DLD1 (cell line): ENCODE data around the gene MMD.
"Not testable (repeated sequence)": the region's sequence is repeated elsewhere in the genome, so short reads cannot be mapped to it uniquely, and the experiment has no call there.

ENCODE experiments used
- in situ Hi-C: cut with HindIII; loops from 2 replicates; pipeline ENCODE4 v1.10.0; 2017; ENCODE audit warnings: low sequenced_read_pairs

MMD gene

DNA sequence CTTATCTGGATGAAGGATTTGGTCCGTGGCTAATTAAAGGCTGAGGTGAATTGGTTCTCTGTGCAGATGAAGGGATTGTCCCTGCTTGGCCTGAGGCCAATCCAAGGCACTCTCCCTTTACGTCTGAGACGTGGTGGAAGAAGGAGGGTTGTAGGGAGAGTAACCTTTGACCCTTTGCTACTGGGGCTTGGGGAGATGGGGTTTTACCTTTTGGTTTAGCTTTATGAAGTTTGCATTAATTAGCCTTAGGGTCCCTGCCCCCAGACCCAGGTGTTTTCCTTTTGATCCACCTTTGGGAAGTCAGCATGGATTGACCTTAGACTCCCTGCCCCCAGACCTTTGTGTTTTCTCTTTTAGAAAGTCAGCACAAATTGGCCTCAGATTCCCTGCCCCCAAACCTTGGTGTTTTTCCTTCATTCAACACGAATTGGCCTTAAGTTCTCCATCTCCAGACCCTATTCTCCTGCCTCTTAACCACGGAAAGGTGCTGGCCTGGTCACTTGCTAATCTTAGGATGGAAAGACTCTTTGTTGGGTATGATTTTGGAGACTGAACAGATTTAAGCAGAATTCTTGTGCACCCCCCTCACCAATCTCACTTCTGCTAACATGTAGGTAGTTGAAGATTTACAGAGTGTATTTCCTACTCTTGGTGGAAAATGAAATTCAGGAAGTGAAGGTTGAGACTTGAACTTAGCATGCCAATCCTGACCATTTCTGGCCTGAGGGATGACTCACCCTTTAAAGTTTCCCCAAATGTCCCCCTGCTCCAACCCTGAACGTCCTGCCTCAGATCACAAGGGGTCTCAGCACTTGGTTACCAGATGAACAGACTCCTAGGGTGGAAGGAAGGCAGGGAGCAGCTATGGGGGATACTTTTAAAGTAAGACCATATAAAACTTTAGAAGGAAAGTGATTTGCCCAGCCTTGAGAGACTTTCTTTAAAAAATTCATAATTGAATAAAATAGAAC lies 23.1 kb upstream of the MMD start:
- in situ Hi-C loops: no loop called here

DNA sequence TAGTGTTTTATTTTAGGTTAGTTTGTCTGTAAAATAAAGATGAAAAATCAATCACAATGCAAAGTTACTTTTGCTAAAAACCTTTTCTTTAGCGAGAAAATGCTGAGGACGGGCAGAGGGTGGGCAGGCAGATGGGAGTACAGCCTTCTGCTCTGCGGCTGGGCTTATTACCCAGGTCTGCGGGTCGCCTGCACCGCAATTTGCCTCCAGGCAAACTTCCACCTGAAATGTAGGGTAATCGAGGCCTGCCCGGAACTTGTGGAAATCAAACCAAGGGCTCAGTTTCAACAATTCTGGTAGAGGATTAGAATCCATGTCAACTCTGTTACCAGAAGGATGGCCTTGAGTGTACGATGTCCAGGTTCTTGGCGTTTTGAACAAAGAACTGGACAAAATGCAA lies 22.3 kb upstream of the MMD start:
- in situ Hi-C loops: no loop called here

DNA sequence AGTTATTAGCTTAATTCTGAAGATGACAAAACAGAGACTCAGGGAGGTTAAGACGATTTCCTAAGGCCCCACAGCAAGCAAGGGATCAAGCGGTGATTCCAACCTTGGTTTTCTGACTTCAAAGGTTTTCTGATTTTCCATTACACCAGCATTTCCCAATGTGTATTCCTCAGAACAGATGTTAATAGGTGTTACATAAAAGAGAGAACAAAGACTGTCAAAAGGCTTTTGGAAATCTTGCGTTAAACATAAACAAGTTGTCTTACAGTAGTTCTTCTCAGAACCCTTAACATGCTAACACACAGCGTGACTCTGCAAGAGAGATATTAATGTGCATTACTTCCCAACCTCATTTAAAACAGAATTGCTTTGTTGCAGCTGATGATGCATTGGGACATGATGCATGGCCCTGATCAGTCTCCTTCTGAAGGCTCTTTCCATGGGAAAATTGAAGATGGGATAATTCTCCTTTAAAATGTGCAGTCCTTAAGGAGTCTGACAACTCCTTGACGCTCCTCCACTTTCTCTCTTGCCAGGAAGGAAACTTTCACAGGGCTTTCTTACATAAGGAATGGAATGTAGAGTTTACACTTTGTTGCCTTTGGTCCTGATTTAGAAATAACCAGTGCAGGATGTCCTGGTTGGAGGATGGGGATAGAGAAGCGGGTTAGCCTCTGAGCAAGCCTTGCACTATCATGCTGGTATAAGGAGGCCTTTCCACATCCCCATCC lies 21.5 kb upstream of the MMD start:
- in situ Hi-C loops: no loop called here

DNA sequence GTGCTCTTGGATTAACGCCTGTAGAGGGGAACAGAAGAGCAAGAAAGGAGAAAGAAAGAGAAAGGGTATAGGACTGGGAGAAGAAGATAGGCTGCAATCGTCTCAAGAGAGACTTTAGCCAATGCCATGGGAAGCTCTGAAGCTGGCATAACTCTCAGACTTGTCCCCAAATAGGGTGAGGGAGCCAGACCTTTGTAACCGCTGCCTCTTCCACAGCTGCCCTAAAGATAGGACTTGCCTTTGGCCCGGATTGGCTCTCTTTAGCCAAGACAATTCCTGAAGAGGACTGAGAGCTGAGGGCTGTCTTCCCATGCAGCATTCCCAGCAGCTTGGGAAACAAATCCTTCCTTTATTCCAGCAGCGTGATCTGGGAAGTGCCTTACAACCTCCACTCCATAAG lies 20.8 kb upstream of the MMD start:
- in situ Hi-C loops: no loop called here

DNA sequence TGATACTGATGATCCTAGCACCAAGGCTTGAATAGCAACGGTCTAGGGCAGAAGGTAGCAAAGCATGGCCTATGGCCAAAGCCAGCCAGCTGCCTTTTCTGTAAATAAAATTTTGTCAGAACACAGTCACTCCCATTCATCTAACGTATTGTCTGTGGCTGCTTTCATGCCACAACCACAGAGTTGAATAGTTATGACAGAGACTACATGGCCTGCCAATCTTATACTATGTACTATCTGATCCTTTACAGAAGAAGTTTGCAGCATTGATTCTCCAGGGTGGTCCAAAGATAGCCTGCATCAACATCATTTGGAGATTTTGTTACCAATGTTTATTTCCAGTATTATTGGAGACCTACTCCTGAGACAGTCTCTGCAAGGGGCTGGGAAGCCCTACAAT lies 19.9 kb upstream of the MMD start:
- in situ Hi-C loops: no loop called here

DNA sequence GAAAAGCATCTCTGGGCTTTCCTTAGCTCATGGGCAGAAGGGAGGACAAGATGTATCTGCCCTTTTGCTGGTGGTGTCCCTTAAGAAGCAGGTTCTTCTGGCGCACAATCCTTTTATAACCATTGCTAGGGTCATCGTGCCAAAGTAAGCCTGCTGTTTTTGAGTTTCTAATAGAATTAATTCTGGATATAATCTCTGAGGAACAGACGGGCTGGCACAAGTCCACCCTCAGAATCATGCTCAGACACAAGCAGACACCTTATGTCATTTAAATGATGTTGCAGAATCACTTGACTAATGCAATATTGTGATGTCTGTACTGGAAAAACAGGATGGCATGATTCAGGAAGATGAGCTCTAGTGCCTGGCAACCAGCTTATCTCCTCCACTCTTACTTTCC lies 18.8 kb upstream of the MMD start:
- in situ Hi-C loops: no loop called here

DNA sequence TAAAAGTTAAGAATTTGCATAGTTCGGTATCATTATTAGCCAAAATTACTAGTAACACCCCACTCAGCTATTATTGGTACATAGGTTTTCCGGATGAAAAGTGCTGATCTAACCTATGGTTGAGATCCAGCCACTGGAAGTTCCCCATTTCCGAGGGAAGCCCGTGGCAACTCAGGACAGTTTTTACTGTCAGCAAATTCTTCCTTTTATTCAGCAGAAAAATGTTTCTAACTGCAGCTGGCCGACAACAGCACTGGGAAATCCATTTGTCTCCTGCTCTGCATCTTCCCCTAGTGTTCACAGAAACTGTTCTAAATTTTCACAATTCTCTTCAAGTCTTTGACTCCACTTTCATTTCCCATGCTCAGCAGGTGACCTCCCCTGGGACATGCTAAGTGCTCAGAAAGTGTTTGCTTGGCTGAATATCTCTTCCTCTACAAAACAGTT lies 15.5 kb upstream of the MMD start:
- in situ Hi-C loops: no loop called here

DNA sequence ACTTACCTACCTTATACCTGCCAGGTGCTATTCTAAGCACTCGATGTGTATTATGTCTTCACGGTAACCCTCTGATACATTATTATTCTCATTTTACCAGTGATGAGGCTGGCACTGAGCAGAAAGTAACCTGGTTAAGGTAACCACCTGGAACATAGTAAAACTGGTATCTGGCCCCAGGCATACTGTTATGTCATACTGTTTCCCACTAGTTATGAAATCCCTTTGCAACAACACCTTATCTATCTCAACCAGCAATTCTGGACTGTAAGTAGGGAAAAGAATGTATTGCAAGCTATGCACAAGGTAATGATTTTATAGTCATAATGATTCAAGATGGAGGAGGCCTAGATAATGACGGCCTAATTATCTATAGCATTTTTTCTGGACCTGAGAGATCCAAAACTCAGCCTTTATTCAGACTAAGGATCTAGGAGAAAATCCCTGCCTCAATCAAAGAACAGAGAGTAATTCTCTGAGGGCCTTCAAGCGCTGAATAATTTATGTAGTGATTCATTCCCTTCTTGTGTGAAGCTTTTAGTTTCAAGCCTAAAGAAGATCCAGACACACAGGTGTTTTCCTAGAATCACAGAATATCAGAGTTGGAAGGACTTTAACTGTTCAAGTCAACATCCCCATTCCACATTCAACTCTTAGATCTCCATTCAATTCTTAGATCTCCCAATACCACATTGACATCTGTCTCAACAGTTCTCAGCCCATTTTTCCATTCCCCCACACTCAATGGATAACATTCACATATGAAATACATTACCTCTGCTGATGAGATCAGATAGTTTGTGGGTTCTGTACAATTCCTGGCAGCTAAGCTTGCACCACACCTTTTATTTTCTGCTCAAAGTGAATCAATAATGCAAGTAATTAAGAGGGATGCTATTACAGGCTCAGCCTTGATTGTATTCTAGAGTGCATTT lies 14.9 kb upstream of the MMD start:
- in situ Hi-C loops: no loop called here

DNA sequence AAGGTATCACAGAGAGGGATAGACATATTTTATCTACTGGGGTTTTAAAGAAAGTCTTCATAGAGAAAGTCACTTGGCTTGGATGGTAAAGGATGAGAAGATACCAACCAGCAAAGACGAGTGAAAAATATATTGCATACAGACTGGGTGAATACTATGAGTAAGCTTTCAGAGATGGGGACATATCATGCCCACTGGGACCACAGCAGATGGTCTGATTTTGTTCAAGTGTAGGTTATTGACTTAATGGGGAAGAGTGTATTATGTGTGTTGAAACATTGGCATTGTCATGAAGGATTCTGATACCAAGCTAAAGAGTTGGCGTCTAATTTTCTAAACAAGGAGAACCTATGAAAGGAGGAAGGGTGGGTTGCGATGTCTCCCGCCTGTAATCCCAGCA lies 13.8 kb upstream of the MMD start:
- in situ Hi-C loops: no loop called here

DNA sequence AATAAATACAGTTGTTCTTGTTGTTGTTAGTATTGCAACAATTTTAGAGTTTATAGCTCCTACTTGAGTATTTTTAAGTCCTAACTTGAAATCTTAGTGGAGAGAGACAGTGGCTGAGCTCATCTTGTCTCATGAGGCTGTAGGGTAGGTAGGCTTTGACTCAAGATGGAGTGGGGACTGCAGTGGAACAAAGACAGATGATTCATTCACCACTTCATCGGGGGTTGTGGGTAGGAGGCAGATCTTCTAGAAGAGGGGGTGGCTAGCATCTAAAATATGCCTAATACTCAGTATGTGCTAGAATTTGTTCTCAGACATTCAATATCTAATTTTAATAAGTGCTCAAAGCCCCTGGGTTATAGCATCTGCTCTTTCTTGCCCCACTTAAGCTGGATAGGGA lies 13.1 kb upstream of the MMD start:
- in situ Hi-C loops: no loop called here

DNA sequence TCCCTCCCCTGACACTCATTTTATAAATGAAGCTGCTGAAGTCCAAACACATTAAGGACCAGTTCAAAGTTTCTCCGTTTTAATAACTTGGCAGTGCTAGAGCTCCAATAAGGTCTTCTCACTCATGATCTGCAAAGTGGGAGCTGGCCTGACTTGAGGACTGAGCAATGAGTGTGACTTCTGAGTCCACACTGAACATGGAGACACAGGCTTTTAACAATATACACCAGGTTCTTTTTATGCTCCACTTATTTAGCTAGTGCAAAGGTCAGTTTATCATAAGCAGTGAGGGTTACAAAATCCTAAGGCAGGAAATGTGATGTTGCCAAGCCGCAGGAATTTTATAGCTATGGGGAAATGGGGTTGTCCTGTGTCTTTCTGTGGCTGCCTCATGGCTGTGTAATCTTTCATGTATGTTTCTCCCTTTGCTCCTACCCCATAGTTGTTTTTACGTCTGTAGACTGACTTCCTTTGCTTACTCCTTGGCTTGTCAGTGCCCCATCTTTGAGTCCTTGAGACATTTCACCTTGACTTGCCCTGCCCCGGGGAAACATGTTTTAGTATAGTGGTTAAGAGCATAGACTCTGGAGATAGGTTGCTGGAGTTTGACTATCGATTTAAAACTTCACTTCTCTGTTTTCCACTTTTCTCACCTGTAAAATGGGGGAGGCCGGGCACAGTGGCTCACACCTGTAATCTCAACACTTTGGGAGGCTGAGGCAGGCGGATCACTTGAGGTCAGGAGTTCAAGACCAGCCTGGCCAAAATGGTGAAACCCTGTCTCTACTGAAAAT lies 12.2 kb upstream of the MMD start:
- in situ Hi-C loops: no loop called here

DNA sequence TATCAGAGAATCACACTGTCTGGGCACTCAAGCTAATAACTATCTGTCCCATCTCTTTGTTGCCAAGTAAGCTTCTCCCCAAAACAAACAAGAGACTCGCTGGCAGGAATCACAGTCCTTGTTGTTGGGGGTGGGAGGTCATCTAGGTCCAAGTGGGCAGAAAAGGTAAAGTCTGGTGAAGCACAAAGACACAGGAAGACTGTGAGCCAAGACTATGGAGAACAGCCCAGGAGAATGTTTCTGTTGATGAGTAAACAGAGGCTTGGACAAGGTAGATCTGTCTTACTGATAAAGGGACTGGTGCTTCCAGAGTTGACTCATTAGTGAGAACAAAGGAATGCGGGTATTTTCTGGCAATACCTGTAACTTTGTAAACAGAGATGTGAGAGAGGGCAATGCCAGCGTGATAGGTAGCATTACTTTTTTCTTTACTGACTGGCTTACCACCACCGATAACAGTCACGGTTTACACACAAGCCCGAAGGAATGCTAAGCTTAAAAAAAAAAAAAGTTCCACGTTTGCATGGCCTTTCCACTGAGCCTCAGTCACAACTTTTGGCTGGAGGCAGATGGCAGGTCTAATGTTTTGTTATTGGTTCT lies 11.5 kb upstream of the MMD start:
- in situ Hi-C loops: no loop called here

DNA sequence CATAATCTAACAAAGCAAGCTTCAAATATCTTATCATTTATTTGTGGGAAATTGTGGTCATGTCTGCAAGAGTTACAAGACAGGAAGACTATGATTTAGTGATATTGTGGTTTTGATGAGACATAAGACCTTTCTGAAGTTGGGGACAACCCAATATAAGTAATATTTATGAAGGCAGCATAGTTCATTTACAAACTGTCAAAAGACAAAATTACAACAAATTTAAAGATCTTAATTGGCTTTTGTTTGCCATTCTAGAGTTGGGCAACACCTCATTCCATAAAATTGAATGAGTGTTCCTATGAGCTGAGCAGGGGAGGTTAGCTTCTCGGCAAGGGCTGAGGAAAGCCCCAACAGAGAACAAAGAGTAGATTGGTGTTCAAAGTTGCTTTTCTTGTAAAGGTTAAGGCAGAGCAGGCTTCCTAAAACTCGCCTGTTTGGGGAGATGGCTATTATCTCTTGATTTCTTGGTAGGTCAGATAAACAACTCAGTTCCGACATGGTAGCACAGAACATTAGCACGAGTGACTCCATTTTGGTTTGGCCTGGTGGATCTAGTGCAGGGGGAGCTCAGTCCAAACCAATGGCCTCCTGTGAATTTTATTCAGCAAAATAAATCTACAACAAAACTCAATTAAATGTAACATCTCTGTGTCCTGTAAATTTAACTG lies 10.9 kb upstream of the MMD start:
- in situ Hi-C loops: no loop called here

DNA sequence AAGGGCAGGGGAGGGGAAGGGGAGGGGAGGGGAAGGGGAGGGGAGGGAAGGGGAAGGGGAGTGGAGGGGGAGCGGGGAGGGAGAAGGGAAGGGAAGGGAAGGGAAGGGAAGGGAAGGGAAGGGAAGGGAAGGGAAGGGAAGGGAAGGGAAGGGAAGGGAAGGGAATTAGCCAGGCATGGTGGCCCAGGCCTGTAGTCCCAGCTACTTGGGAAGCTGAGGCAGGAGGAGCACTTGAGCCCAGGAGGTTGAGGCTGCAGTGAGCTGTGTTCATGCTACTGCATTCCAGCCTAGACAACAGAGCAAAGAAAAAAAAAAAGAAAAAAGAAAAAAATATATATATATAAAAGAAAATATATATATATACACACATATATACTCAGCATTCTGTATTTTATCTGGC lies 10.3 kb upstream of the MMD start:
- in situ Hi-C loops: not testable (repeated sequence)

DNA sequence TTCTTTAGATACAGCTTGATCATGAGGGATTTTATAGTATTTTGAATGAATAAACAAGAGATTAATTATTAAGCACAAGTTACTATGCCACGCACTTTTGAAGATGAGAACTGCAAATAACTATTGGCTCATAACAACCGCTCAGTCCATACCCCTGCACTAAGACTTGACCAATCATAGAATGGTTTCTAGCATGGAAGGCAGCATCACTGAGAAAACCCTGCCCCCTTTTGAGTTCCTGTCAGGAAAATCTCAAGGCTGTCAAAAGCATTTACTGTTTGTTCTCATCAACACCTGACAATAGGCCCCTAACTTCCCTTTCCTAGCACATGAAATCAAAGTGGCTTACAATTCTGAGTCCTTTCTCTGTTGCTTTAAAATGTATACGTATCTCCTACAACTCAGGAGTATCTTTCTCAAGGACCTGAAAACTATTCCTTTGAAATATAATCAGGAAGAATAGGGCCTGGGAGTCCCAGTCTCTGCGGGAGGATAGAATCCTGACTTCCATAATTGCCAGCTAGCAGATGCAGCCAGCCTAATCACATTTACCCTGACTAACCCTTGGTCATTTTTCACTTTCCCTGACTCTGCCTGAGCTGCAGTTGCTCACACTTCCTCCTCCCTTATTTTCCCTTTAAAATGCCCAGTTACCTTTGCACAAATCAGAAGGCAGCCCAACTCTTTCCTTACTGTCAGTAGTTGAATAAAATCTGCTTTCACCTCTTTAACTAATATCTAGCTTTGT lies 9.1 kb upstream of the MMD start:
- in situ Hi-C loops: no loop called here

DNA sequence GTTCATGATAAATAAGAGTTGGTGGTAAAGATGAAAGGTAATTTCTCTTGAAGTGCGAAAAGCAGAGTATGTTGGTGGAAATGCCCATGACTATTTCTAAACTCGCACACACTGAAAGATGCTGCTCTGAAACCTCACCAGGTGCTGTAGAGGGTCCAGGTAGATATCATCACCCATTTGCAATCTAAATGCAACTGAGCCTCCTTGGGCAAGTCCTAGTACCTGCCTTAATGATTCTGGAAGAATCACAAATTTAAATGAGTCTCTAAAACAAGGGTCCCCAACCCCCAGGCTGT lies 5.9 kb upstream of the MMD start:
- in situ Hi-C loops: no loop called here

DNA sequence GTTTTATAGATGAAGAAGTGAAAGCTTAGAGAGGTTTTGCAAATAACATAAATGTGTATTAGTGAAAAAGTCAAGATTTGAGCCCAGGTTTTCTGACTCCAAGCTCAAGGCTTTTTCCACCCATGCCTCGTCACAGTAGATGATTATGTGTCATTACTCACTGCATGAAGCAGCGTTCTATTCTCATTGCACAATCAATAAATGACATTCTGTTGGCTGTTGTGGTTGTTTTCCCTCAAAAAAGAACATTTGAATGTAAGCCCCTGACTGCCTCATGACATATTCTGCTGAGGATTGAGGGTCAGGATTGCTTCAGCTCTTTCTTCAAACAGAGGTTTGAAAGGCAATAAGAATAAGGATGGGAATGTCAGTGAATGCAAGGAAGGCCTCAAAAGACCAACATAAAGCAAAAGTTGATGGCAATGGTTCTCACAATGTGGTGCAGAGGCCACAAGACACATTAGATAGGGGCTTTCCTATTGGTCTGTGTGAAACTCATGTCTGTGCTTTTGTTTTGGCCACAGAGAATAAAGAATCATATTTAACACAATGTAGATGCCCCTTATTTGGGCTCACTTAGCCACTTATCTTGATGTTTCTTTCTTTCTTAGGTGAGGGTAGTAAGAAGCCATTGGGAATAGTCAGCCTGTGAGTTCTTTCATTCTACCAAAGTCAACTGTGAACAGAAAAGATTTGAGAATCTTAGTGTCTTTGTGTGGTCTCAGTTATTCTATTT lies 5.4 kb upstream of the MMD start:
- in situ Hi-C loops: no loop called here

DNA sequence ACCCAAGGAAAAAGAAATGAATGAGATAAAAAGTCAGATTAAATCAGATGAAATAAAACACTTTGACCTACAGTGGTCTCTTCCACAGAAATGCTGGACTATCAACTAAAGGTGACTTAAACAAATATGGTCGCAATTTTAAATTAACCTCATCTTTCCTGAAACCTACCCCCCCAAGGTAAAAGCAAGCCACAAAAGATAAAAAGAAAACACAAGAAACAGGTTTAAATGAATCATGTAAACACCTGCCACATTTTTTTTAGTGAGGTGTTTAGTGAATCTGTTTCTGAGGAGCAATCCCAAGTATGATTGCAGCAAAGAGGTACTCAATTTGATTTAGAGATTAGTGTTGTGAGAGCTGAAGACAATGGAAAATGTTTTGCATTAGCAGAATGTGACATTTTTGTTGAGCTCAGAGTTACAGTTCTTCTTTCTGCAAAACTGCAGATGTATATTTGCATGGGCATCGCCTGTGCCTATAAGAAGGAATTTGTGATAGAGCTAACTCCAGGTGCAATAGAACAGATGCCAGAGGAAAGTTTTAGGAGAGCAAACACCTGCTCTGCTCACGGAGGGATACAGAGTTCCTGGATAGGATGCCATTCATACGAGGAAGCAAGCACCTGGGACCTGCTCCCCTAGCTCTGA lies 3.4 kb upstream of the MMD start:
- in situ Hi-C loops: no loop called here
